KMS-11 (cell line): Measurements from ENCODE around the gene LPAR6.

Experiments
- H2AFZ ChIP-seq: fragments of 200-600 bp; sonication (generic); 2 replicates; pipeline ENCODE4 v1.6.1; 2016; ENCODE audit warnings: antibody characterized with exemption, mixed run types, low read depth
- H3K27ac ChIP-seq: fragments of 200-600 bp; sonication (generic); 2 replicates; pipeline ENCODE4 v1.6.1; 2016; ENCODE audit warnings: mild to moderate bottlenecking, mixed run types
- H3K27me3 ChIP-seq: fragments of 200-600 bp; sonication (generic); 2 replicates; pipeline ENCODE4 v1.6.1; 2017; ENCODE audit warnings: mild to moderate bottlenecking, low read depth, mixed run types, moderate library complexity; ENCODE audit not compliant: insufficient read depth
- H3K36me3 ChIP-seq: fragments of 200-600 bp; sonication (generic); 2 replicates; pipeline ENCODE4 v1.6.1; 2017; ENCODE audit warnings: mild to moderate bottlenecking, mixed run types; ENCODE audit not compliant: insufficient read depth
- H3K4me1 ChIP-seq: fragments of 200-600 bp; sonication (generic); 2 replicates; pipeline ENCODE4 v1.6.1; 2016; ENCODE audit warnings: mild to moderate bottlenecking, low read depth, mixed run types; ENCODE audit not compliant: poor library complexity, severe bottlenecking
- H3K4me2 ChIP-seq: fragments of 200-600 bp; sonication (generic); 2 replicates; pipeline ENCODE4 v1.7.0; 2016; ENCODE audit warnings: mild to moderate bottlenecking, mixed run types
- H3K4me3 ChIP-seq: fragments of 200-600 bp; sonication (generic); IDR thresholded peaks from 2 replicates; pipeline ENCODE4 v1.6.1; 2017; ENCODE audit warnings: low read depth, low read length, mixed read lengths; ENCODE audit not compliant: insufficient read depth
- H3K79me2 ChIP-seq: fragments of 200-600 bp; sonication (generic); 2 replicates; pipeline ENCODE4 v1.6.1; 2016; ENCODE audit warnings: low read depth, mixed run types; ENCODE audit not compliant: insufficient read depth
- H3K9ac ChIP-seq: fragments of 200-600 bp; sonication (generic); 2 replicates; pipeline ENCODE4 v1.6.1; 2016; ENCODE audit warnings: mild to moderate bottlenecking, mixed run types
- H4K20me1 ChIP-seq: fragments of 200-600 bp; sonication (generic); 2 replicates; pipeline ENCODE4 v1.6.1; 2016; ENCODE audit warnings: mild to moderate bottlenecking, mixed run types; ENCODE audit not compliant: insufficient read depth
- CTCF ChIP-seq: fragments of 200-600 bp; sonication (generic); conservative IDR thresholded peaks from 2 replicates; pipeline ENCODE4 v1.6.1; 2017; ENCODE audit warnings: low read depth, mild to moderate bottlenecking, antibody characterized with exemption, low read length, moderate library complexity, mixed read lengths

LPAR6 gene

GRCh38 chr13:48400850-48401291, 12.0 kb downstream of the LPAR6 start:
- H3K27me3 ChIP-seq: no peaks in the 10 kb centered on the region
- no peak for TF ChIP-seq CTCF
- no peak overlapping the region for H3K4me2 ChIP-seq
- no peak overlapping the region for H3K4me3 ChIP-seq
- no peaks in the 10 kb centered on the region for H3K4me1 ChIP-seq
- H2AFZ ChIP-seq: no peak overlapping the region
- H3K79me2 ChIP-seq: no peaks in the 10 kb centered on the region
- no peak overlapping the region for H3K9ac ChIP-seq
- no peak overlapping the region for H3K27ac ChIP-seq
- H3K36me3 ChIP-seq: no peaks in the 10 kb centered on the region
- H4K20me1 ChIP-seq: no peaks in the 10 kb centered on the region

GRCh38 chr13:48400090-48400694, 12.7 kb downstream of the LPAR6 start:
- H3K27me3 ChIP-seq: no peaks in the 10 kb centered on the region
- no peak overlapping the region for H3K4me3 ChIP-seq
- H3K9ac ChIP-seq: no peak overlapping the region
- H4K20me1 ChIP-seq: no peaks in the 10 kb centered on the region
- no peak overlapping the region for H3K27ac ChIP-seq
- H3K36me3 ChIP-seq: no peaks in the 10 kb centered on the region
- no peaks in the 10 kb centered on the region for H3K4me1 ChIP-seq
- no peak for TF ChIP-seq CTCF
- no peaks in the 10 kb centered on the region for H3K79me2 ChIP-seq
- H2AFZ ChIP-seq: no peak overlapping the region
- H3K4me2 ChIP-seq: no peak overlapping the region

- H4K20me1 ChIP-seq: no peaks in the 10 kb centered on the region
- no peak for TF ChIP-seq CTCF
- H3K4me2 ChIP-seq: no peak overlapping the region
- no peaks in the 10 kb centered on the region for H3K4me1 ChIP-seq
- H3K79me2 ChIP-seq: no peaks in the 10 kb centered on the region
- H3K9ac ChIP-seq: no peak overlapping the region
- no peak overlapping the region for H3K4me3 ChIP-seq
- no peak overlapping the region for H2AFZ ChIP-seq
- H3K27me3 ChIP-seq: no peaks in the 10 kb centered on the region
- no peak overlapping the region for H3K27ac ChIP-seq
- H3K36me3 ChIP-seq: no peaks in the 10 kb centered on the region
Measured at GRCh38 chr13:48398450-48399095, 14.3 kb downstream of the LPAR6 start.

- Histone ChIP-seq H3K27ac (no peak overlapping the region), H3K9ac (no peak overlapping the region), H3K4me1 (no peaks in the 10 kb centered on the region), H3K4me3 (no peak overlapping the region), H3K4me2 (no peak overlapping the region), H3K36me3 (no peaks in the 10 kb centered on the region), H4K20me1 (no peaks in the 10 kb centered on the region), H3K79me2 (no peaks in the 10 kb centered on the region), H2AFZ (no peak overlapping the region), H3K27me3 (no peaks in the 10 kb centered on the region)
- no peak for TF ChIP-seq CTCF
Measured at GRCh38 chr13:48397744-48398143, 15.2 kb downstream of the LPAR6 start.
